ENCODE results near the gene UBA3. TPM values are rescaled to one million over a fixed set of nuclear protein-coding genes. Genes with fewer than 3 reads are reported as not detected.

Gene UBA3
- total RNA-seq, 1 donor = 76.9 TPM

DNA sequence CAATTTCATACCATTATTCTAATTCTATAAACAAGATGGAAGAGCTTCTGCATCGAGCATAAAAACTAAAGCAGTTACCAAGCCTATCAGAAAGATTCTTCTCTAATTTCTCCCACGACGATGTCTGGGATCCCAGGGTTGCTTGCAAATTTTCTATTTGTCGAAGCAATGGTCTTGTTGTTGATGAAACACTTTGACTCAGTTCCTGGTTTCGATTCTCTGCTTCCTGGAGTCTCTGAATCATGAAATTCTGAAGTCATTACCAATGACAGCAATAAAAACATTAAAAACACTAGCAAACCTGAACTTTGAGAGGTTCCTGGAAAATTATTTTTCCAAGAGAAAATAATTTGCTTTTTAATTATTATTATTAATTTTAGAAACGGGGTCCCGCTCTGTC, 46.7 kb downstream of the UBA3 start:
- peak; percentile 51 for DNase-seq (ENCODE audit: low read depth)
- TF ChIP-seq, protein P1, sequence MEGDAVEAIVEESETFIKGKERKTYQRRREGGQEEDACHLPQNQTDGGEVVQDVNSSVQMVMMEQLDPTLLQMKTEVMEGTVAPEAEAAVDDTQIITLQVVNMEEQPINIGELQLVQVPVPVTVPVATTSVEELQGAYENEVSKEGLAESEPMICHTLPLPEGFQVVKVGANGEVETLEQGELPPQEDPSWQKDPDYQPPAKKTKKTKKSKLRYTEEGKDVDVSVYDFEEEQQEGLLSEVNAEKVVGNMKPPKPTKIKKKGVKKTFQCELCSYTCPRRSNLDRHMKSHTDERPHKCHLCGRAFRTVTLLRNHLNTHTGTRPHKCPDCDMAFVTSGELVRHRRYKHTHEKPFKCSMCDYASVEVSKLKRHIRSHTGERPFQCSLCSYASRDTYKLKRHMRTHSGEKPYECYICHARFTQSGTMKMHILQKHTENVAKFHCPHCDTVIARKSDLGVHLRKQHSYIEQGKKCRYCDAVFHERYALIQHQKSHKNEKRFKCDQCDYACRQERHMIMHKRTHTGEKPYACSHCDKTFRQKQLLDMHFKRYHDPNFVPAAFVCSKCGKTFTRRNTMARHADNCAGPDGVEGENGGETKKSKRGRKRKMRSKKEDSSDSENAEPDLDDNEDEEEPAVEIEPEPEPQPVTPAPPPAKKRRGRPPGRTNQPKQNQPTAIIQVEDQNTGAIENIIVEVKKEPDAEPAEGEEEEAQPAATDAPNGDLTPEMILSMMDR (IDR thresholded peaks at IDR 0.05; ENCODE audit: insufficient read depth, low read length) = no peak
- H3K4me3 ChIP-seq (ENCODE audit: low read depth, low read length) = no peak overlapping the region

- no peak for DNase-seq (ENCODE audit: low read depth)
- no peak overlapping the region for H3K4me3 ChIP-seq (ENCODE audit: low read depth, low read length)
- TF ChIP-seq, protein P1 (IDR thresholded peaks at IDR 0.05; ENCODE audit: insufficient read depth, low read length) = no peak
Observed at GRCh38 chr3:69032737-69033136, 47.4 kb downstream of the UBA3 start.

- TF ChIP-seq, protein P1 (IDR thresholded peaks at IDR 0.05; ENCODE audit: insufficient read depth, low read length) = no peak
- peak; percentile 39 for DNase-seq (ENCODE audit: low read depth)
- H3K4me3 ChIP-seq (ENCODE audit: low read depth, low read length) = no peak overlapping the region
Observed at GRCh38 chr3:69032142-69032541, 48.0 kb downstream of the UBA3 start.

DNA sequence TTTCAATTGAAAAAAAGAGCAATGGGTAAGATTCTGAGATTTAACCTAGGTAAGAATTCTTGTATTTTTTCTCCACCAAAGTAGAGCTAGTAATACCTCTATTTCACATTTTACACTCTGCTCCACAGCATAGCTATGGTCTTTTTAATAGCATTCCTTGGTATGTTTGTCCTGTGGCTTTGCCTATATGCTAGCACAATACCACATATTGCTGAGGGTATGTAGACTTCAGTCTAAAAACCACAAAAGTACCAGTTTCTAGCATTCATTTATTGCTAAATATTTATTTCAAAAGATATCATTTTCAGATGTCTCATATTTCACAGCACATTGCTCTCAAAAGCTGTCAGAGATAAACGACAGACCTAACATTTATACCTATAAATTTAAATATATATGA, 48.5 kb downstream of the UBA3 start:
- TF ChIP-seq, protein P1 (IDR thresholded peaks at IDR 0.05; ENCODE audit: insufficient read depth, low read length) = no peak
- H3K4me3 ChIP-seq (ENCODE audit: low read depth, low read length) = no peak overlapping the region
- no peak for DNase-seq (ENCODE audit: low read depth)

DNA sequence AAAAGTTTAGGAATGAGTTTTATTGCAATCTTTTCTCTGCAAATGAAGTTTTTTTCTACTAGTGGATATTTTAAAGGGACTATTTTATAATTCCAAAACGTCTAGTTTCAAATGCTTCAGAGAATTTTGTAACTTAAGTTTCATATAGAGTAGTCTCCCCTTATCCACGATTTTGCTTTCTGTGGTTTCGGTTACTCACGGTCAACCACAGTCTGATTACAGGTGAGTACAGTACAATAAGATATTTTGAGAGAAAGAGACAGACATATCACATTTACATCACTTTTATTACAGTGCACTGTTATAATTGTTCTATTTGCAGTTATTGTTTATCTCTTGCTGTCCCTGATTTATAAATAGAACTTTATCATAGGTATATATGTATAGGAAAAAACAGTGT, 59.3 kb downstream of the UBA3 start:
- no peak overlapping the region for H3K4me3 ChIP-seq (ENCODE audit: low read depth, low read length)
- DNase-seq (ENCODE audit: low read depth) = no peak
- TF ChIP-seq, protein P1 (IDR thresholded peaks at IDR 0.05; ENCODE audit: insufficient read depth, low read length) = no peak

- TF ChIP-seq, protein P1 (IDR thresholded peaks at IDR 0.05; ENCODE audit: insufficient read depth, low read length) = peak; percentile 27
- DNase-seq (ENCODE audit: low read depth) = no peak
- H3K4me3 ChIP-seq (ENCODE audit: low read depth, low read length) = no peak overlapping the region
Observed at GRCh38 chr3:69020424-69020823, 59.7 kb downstream of the UBA3 start.

- no peak for DNase-seq (ENCODE audit: low read depth)
- TF ChIP-seq, protein P1 (IDR thresholded peaks at IDR 0.05; ENCODE audit: insufficient read depth, low read length) = no peak
- no peak overlapping the region for H3K4me3 ChIP-seq (ENCODE audit: low read depth, low read length)
Observed at GRCh38 chr3:69016901-69017300, 63.3 kb downstream of the UBA3 start.
